GM12878 (cell line): ENCODE results near the gene ATN1. TPM values are rescaled to one million over a fixed set of nuclear protein-coding genes. Genes with fewer than 3 reads are reported as not detected.

Source experiments
- ATAC-seq: fragments of 200-7000 bp; cut with Tn5 transposase; 3 replicates; pipeline ENCODE4 v1.9.1; 2020; ENCODE audit warnings: mild to moderate bottlenecking, moderate library complexity
- BruUV-seq: library from RNA; stranded (reverse); fragments of 400-500 nt; replicated peaks from 2 replicates; lab custom pipeline; 2021; lab: Mats Ljungman, UMichigan
- CTCF ChIA-PET: fragments of 300-600 bp; sonication (Branson Sonifier 250); formaldehyde crosslinking; extraction: SDS; loops from one replicate; lab custom pipeline; 2021; ENCODE audit warnings: inconsistent platforms; lab: Yijun Ruan, JAX
- POLR2A ChIA-PET: fragments of 350-600 bp; formaldehyde crosslinking; extraction: SDS; loops from one replicate; lab custom pipeline; 2021; ENCODE audit warnings: inconsistent platforms; lab: Charles Lee
- RAD21 ChIA-PET: fragments of 300-600 bp; sonication (Branson Sonifier 250); formaldehyde crosslinking; loops from one replicate; lab custom pipeline; 2023; ENCODE audit warnings: antibody characterized with exemption; ENCODE audit not compliant: unreplicated experiment; lab: Charles Lee
- SMC1A ChIA-PET: fragments of 300-600 bp; sonication (Branson Sonifier 250); formaldehyde crosslinking; loops from one replicate; lab custom pipeline; 2023; ENCODE audit not compliant: unreplicated experiment, uncharacterized antibody; lab: Charles Lee
- DNase-seq: peaks from one replicate; pipeline ENCODE4 v3.0.0-alpha.2; 2011; ENCODE audit warnings: low read depth, low spot score
- FAIRE-seq: peaks from 3 replicates; lab custom pipeline; 2011; peaks lifted over from hg19 to GRCh38; lab: Jason Lieb, UNC
- H2AFZ ChIP-seq: 2 replicates; pipeline ENCODE4 v1.6.0; 2011; ENCODE audit warnings: low read depth, low read length, control low read depth; ENCODE audit not compliant: control insufficient read depth
- H3K27ac ChIP-seq: 2 replicates; pipeline ENCODE4 v1.5.1; 2011; ENCODE audit warnings: control low read depth; ENCODE audit not compliant: control insufficient read depth, insufficient read depth
- H3K27me3 ChIP-seq, 2 experiments: replicated peaks in 1 of 2; 2 replicates each; pipeline versions ENCODE4 v1.6.0 to v1.6.1; 2011; ENCODE audit warnings: low read length in 1 of 2; ENCODE audit not compliant: control insufficient read depth in 2 of 2, insufficient read depth in 2 of 2
- H3K36me3 ChIP-seq, 2 experiments: 2 replicates each; pipeline ENCODE4 v1.5.1; 2011; ENCODE audit warnings: low read length in 1 of 2; ENCODE audit not compliant: control insufficient read depth in 2 of 2, insufficient read depth in 2 of 2
- H3K4me1 ChIP-seq: 2 replicates; pipeline ENCODE4 v1.6.1; 2011; ENCODE audit warnings: mild to moderate bottlenecking, low read length, moderate library complexity, mixed read lengths; ENCODE audit not compliant: control insufficient read depth, insufficient read depth
- H3K4me2 ChIP-seq: 2 replicates; pipeline ENCODE4 v1.6.0; 2011; ENCODE audit warnings: control low read depth; ENCODE audit not compliant: control insufficient read depth, insufficient read depth
- H3K4me3 ChIP-seq: fragments of 200-600 bp; sonication (generic); 2 replicates; pipeline ENCODE4 v1.5.1; 2016
- H3K79me2 ChIP-seq: 2 replicates; pipeline ENCODE4 v1.6.0; 2011; ENCODE audit warnings: low read length; ENCODE audit not compliant: control insufficient read depth, insufficient read depth
- H3K9ac ChIP-seq: 2 replicates; pipeline ENCODE4 v1.8.0; 2011; ENCODE audit warnings: low read length, control low read depth, mixed read lengths; ENCODE audit not compliant: control insufficient read depth, insufficient read depth
- H3K9me3 ChIP-seq: replicated peaks from 3 replicates; pipeline ENCODE4 v1.5.1; 2011; ENCODE audit warnings: mild to moderate bottlenecking, low read length; ENCODE audit not compliant: control insufficient read depth, insufficient read depth
- H4K20me1 ChIP-seq: 2 replicates; pipeline ENCODE4 v1.6.0; 2011; ENCODE audit not compliant: control insufficient read depth, insufficient read depth
- BMI1 ChIP-seq: fragments of 450-650 bp; IDR thresholded peaks from 2 replicates; pipeline ENCODE4 v1.6.1; 2016; ENCODE audit warnings: mild to moderate bottlenecking, moderate library complexity, borderline replicate concordance
- CBFB ChIP-seq: IDR thresholded peaks from 2 replicates; pipeline ENCODE4 v1.6.1; 2016; ENCODE audit warnings: antibody characterized with exemption, low read depth
- CEBPB ChIP-seq, 2 experiments: fragments of 150-350 bp in 1 of 2; IDR thresholded peaks; 2 replicates each; pipeline ENCODE4 v1.6.1; 2012 to 2014; ENCODE audit warnings: low read depth in 2 of 2, low read length in 2 of 2, borderline replicate concordance in 1 of 2, inconsistent platforms in 1 of 2
- HDAC2 ChIP-seq: fragments of 200-600 bp; sonication (generic); IDR thresholded peaks from 2 replicates; pipeline ENCODE4 v1.6.1; 2017
- IKZF1 ChIP-seq: fragments of 450-650 bp; conservative IDR thresholded peaks from 2 replicates; pipeline ENCODE4 v1.6.1; 2017; ENCODE audit warnings: antibody characterized with exemption, mild to moderate bottlenecking
- KDM1A ChIP-seq: fragments of 200-600 bp; sonication (generic); IDR thresholded peaks from 2 replicates; pipeline ENCODE4 v1.6.1; 2016; ENCODE audit warnings: borderline replicate concordance
- MEF2B ChIP-seq: fragments of 450-650 bp; IDR thresholded peaks from 2 replicates; pipeline ENCODE4 v1.6.1; 2018; ENCODE audit warnings: mild to moderate bottlenecking, moderate library complexity; ENCODE audit not compliant: partially characterized antibody, poor library complexity, severe bottlenecking
- MYB ChIP-seq: fragments of 150-350 bp; IDR thresholded peaks from 2 replicates; pipeline ENCODE4 v1.6.1; 2014; ENCODE audit warnings: mild to moderate bottlenecking, low read depth, low read length, borderline replicate concordance
- NFXL1 ChIP-seq: fragments of 450-650 bp; IDR thresholded peaks from 2 replicates; pipeline ENCODE4 v1.6.1; 2017; ENCODE audit warnings: antibody characterized with exemption, mild to moderate bottlenecking, borderline replicate concordance
- PAX5 ChIP-seq: IDR thresholded peaks from 2 replicates; pipeline ENCODE4 v1.6.1; 2011; ENCODE audit warnings: low read depth, low read length, borderline replicate concordance
- SMARCA5 ChIP-seq: fragments of 450-650 bp; IDR thresholded peaks from 2 replicates; pipeline ENCODE4 v1.6.1; 2017; ENCODE audit warnings: mild to moderate bottlenecking
- SPI1 ChIP-seq: IDR thresholded peaks from 2 replicates; pipeline ENCODE4 v1.6.1; 2011; ENCODE audit warnings: low read depth, mild to moderate bottlenecking, low read length, moderate library complexity, borderline replicate concordance; ENCODE audit not compliant: insufficient read depth
- SUZ12 ChIP-seq: fragments of 200-600 bp; sonication (generic); IDR thresholded peaks from one replicate; pipeline ENCODE4 v1.6.1; 2018; ENCODE audit warnings: antibody characterized with exemption, mild to moderate bottlenecking; ENCODE audit not compliant: unreplicated experiment
- ZBED1 ChIP-seq: IDR thresholded peaks from 2 replicates; pipeline ENCODE4 v1.6.1; 2016; ENCODE audit warnings: borderline replicate concordance
- WGBS: methylation state at CpG from one replicate; pipeline ENCODE4 v1.1.6; 2016; ENCODE audit warnings: low lambda C conversion rate; ENCODE audit not compliant: insufficient replicate concordance, insufficient coverage; ENCODE audit errors: missing lambda C conversion rate; 5-methylcytosine and 5-hydroxymethylcytosine counted together
- in situ Hi-C: fragments of 300-500 bp; cut with MboI; formaldehyde crosslinking; loops from 9 replicates; pipeline ENCODE4 v1.14.3; 2018; ENCODE audit warnings: mixed read lengths
- intact Hi-C: fragments of 100-400 bp; cut with micrococcal nuclease; formaldehyde crosslinking; loops from one replicate; pipeline ENCODE4 v1.14.2; 2022; ENCODE audit not compliant: unreplicated experiment
- polyA plus RNA-seq, 11 experiments: library from polyadenylated mRNA; depleted of rRNA in 4 of 11; unstranded in 6 of 11; stranded (reverse) in 5 of 11; fragments of >200 nt; fragmentation: Nextera tagmentation in 4 of 11; fragmentation: Illumina TruSeq in 1 of 11; extraction: Ambion mirVana in 4 of 11; extraction: Trizol in 1 of 11; gene quantifications; 1 replicate in 1 of 11; 2 replicates in 10 of 11; pipeline versions ENCODE4 v1.2.1 to v1.2.3, GENCODE V29; 2011 to 2016; ENCODE audit warnings: inconsistent platforms in 2 of 11, missing spikeins in 2 of 11, low read depth in 1 of 11
- total RNA-seq, 4 experiments: library from RNA; depleted of rRNA in 3 of 4; stranded (reverse); fragments of >200 nt in 3 of 4; fragmentation: Illumina TruSeq in 1 of 4; extraction: Trizol in 1 of 4; gene quantifications; 2 replicates each; pipeline versions ENCODE4 v1.2.1 to v1.2.3, GENCODE V29; 2013 to 2021
- TF ChIP-seq, protein P1 (sequence below): fragments of 150-350 bp; IDR thresholded peaks from 2 replicates; pipeline ENCODE4 v1.6.1; 2014; ENCODE audit warnings: mild to moderate bottlenecking, low read depth, low read length
- TF ChIP-seq, protein P2 (sequence below): fragments of 450-650 bp; IDR thresholded peaks from 2 replicates; pipeline ENCODE4 v1.6.1; 2016; ENCODE audit warnings: mild to moderate bottlenecking, moderate library complexity, borderline replicate concordance

ATN1 gene
- total and polyA plus RNA-seq, 10 of the 15 experiments (the other 5 are each of a cell fraction or from before 2014, with no cell fraction given), result 0.08 to 44.5 (median 5.0) TPM

DNA sequence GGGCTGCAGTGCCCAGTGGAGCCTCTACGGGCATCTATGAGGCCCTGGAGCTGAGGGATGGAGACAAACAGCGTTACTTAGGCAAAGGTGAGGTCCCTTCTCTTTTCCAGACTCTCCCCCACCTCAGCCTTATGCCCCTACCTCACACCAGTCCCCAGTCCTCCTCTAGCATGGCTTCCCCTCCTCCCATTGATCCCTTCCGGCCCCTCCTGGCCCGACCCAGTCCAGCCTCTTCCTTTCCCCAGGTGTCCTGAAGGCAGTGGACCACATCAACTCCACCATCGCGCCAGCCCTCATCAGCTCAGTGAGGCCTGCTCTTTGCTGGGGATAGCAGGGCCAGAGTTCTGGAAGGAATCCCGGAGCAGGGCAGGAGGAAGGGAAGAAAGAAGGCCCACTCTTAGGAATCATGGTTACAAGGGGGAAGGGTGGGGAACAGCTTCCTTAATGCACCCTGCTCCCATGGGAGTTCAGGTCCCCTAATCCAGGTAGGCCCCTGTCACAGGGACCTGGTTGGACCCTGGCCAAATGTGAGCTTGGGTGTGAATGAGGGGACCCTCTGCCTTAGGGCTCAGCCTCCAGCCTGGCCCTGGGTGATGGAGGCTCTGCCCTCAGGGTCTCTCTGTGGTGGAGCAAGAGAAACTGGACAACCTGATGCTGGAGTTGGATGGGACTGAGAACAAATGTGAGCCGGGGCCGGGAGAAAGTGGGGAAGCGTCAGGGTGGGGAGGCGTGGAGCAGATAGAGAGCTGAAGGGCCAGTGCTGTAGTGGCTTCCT, 11.1 kb upstream of the ATN1 start:
- CTCF ChIA-PET, result interaction anchor here (0.6 to 1.9 kb wide), 6 partner anchors 9 to 48 kb away, joined by 3 to 7 read pairs (median 4); partner anchors contain the start of gene SPSB2
- Histone ChIP-seq H4K20me1 (no peaks in the 10 kb centered on the region), H3K4me1 (peaks cover 17% of the 10 kb centered on the region), H3K79me2 (peaks cover 23% of the 10 kb centered on the region), H3K9me3 (no peaks in the 10 kb centered on the region), H3K36me3 (peaks cover 2 to 10% of the 10 kb centered on the region in 2 experiments; a peak in 2 of 4 replicates), H3K27me3 (no peaks in the 10 kb centered on the region), H3K27ac (no peak overlapping the region), H3K9ac (no peak overlapping the region; the same call in 1 of the 2 replicates), H2AFZ (no peak overlapping the region), H3K4me3 (no peak overlapping the region), H3K4me2 (peak overlapping the region; percentile 39; the same call in 1 of the 2 replicates)
- in situ Hi-C loops (no loop called here), intact Hi-C loops (no loop called here)
- FAIRE-seq (no peak), ATAC-seq (no peak), DNase-seq (no peak)
- RAD21 ChIA-PET, result no interaction called here
- SMC1A ChIA-PET, result interaction anchor here (0.8 to 1.3 kb wide), 3 partner anchors 9 to 28 kb away, joined by 3 read pairs; no protein-coding TSS in a partner anchor
- 94% methylated on average over 11 of the region's 11 CpGs for WGBS
- BruUV-seq, result no TSS peak
- POLR2A ChIA-PET, result interaction anchor here (0.6 to 2.2 kb wide), 4 partner anchors 8 to 43 kb away, joined by 3 to 9 read pairs (median 4); partner anchors contain the start of genes C12orf57, RNU7-1 and SPSB2
- TF ChIP-seq CEBPB (IDR thresholded peaks at IDR 0.05; ENCODE audit: borderline replicate concordance in 1 of 2, low read depth in 2 of 2, low read length in 2 of 2) (no peak), PAX5 (no peak), HDAC2 (no peak), NFXL1 (no peak), CBFB (no peak), SMARCA5 (no peak), ZBED1 (no peak), BMI1 (no peak), IKZF1 (no peak), KDM1A (no peak), SUZ12 (no peak), MYB (no peak), MEF2B (no peak), SPI1 (no peak)
- TF ChIP-seq, protein P1, sequence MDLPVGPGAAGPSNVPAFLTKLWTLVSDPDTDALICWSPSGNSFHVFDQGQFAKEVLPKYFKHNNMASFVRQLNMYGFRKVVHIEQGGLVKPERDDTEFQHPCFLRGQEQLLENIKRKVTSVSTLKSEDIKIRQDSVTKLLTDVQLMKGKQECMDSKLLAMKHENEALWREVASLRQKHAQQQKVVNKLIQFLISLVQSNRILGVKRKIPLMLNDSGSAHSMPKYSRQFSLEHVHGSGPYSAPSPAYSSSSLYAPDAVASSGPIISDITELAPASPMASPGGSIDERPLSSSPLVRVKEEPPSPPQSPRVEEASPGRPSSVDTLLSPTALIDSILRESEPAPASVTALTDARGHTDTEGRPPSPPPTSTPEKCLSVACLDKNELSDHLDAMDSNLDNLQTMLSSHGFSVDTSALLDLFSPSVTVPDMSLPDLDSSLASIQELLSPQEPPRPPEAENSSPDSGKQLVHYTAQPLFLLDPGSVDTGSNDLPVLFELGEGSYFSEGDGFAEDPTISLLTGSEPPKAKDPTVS, result no peak
- TF ChIP-seq, protein P2, sequence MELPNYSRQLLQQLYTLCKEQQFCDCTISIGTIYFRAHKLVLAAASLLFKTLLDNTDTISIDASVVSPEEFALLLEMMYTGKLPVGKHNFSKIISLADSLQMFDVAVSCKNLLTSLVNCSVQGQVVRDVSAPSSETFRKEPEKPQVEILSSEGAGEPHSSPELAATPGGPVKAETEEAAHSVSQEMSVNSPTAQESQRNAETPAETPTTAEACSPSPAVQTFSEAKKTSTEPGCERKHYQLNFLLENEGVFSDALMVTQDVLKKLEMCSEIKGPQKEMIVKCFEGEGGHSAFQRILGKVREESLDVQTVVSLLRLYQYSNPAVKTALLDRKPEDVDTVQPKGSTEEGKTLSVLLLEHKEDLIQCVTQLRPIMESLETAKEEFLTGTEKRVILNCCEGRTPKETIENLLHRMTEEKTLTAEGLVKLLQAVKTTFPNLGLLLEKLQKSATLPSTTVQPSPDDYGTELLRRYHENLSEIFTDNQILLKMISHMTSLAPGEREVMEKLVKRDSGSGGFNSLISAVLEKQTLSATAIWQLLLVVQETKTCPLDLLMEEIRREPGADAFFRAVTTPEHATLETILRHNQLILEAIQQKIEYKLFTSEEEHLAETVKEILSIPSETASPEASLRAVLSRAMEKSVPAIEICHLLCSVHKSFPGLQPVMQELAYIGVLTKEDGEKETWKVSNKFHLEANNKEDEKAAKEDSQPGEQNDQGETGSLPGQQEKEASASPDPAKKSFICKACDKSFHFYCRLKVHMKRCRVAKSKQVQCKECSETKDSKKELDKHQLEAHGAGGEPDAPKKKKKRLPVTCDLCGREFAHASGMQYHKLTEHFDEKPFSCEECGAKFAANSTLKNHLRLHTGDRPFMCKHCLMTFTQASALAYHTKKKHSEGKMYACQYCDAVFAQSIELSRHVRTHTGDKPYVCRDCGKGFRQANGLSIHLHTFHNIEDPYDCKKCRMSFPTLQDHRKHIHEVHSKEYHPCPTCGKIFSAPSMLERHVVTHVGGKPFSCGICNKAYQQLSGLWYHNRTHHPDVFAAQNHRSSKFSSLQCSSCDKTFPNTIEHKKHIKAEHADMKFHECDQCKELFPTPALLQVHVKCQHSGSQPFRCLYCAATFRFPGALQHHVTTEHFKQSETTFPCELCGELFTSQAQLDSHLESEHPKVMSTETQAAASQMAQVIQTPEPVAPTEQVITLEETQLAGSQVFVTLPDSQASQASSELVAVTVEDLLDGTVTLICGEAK, result no peak
